ENCODE data around the gene WNT5A. TPM values are rescaled to one million over a fixed set of nuclear protein-coding genes. Genes with fewer than 3 reads are reported as not detected.

Gene WNT5A
- polyA plus RNA-seq, 1 donor from 2014 or later, result 0.59 TPM

- peaks cover 17% of the 10 kb centered on the region for H3K27me3 ChIP-seq (ENCODE audit: insufficient read depth, low read depth, low read length)
- H4K20me1 ChIP-seq (ENCODE audit: insufficient read depth), result no peaks in the 10 kb centered on the region
- H3K9me3 ChIP-seq (ENCODE audit: low read length), result no peaks in the 10 kb centered on the region
- H3K9me2 ChIP-seq (ENCODE audit: insufficient read depth, low read length), result no peaks in the 10 kb centered on the region
- no peak for TF ChIP-seq EZH2 (IDR thresholded peaks at IDR 0.05; ENCODE audit: borderline replicate concordance, insufficient read depth, low read length, poor library complexity, severe bottlenecking)
- TF ChIP-seq REST (IDR thresholded peaks at IDR 0.05; ENCODE audit: borderline replicate concordance), result no peak
- TF ChIP-seq SMC3 (conservative IDR thresholded peaks at IDR 0.05; ENCODE audit: poor library complexity), result no peak
- TF ChIP-seq POLR2AphosphoS5 (IDR thresholded peaks at IDR 0.05), result no peak
- no peak for TF ChIP-seq TAF1 (IDR thresholded peaks at IDR 0.05; ENCODE audit: low read depth)
- no peak for TF ChIP-seq CTCF (IDR thresholded peaks at IDR 0.05; ENCODE audit: poor library complexity, severe bottlenecking)
- TF ChIP-seq RAD21 (conservative IDR thresholded peaks at IDR 0.05), result no peak
- no peak for TF ChIP-seq EP300 (conservative IDR thresholded peaks at IDR 0.05; ENCODE audit: poor library complexity, severe bottlenecking)
- no peak for TF ChIP-seq MXI1 (conservative IDR thresholded peaks at IDR 0.05; ENCODE audit: poor library complexity, severe bottlenecking)
- no peak overlapping the region for H2AFZ ChIP-seq (ENCODE audit: low read depth, low read length)
- no peaks in the 10 kb centered on the region for H3K36me3 ChIP-seq (ENCODE audit: insufficient read depth, low read length)
- H3F3A ChIP-seq (ENCODE audit: insufficient read depth, low read length, poor library complexity, severe bottlenecking), result no peaks in the 10 kb centered on the region
- H3K4me2 ChIP-seq (ENCODE audit: low read length), result no peak overlapping the region
- H3K9ac ChIP-seq (ENCODE audit: low read length), result no peak overlapping the region
- H3K79me2 ChIP-seq (replicated peaks; ENCODE audit: insufficient read depth, low read length), result no peaks in the 10 kb centered on the region
- H3K27ac ChIP-seq (ENCODE audit: low read length), result no peak overlapping the region
- no peak overlapping the region for H3K4me3 ChIP-seq (ENCODE audit: low read length)
These were observed 7.9 kb upstream of the WNT5A start for GRCh38 chr3:55494976-55495375.

- Histone ChIP-seq H3K27ac (ENCODE audit: low read length) (no peak overlapping the region), H2AFZ (ENCODE audit: low read depth, low read length) (no peak overlapping the region), H3K9me2 (ENCODE audit: insufficient read depth, low read length) (no peaks in the 10 kb centered on the region), H3K36me3 (ENCODE audit: insufficient read depth, low read length) (no peaks in the 10 kb centered on the region), H3F3A (ENCODE audit: insufficient read depth, low read length, poor library complexity, severe bottlenecking) (no peaks in the 10 kb centered on the region), H4K20me1 (ENCODE audit: insufficient read depth) (no peaks in the 10 kb centered on the region), H3K9me3 (ENCODE audit: low read length) (no peaks in the 10 kb centered on the region), H3K4me2 (ENCODE audit: low read length) (no peak overlapping the region), H3K4me3 (ENCODE audit: low read length) (no peak overlapping the region), H3K9ac (ENCODE audit: low read length) (no peak overlapping the region), H3K27me3 (ENCODE audit: insufficient read depth, low read depth, low read length) (peaks cover 37% of the 10 kb centered on the region), H3K79me2 (replicated peaks; ENCODE audit: insufficient read depth, low read length) (no peaks in the 10 kb centered on the region)
- no peak for TF ChIP-seq EZH2 (IDR thresholded peaks at IDR 0.05; ENCODE audit: borderline replicate concordance, insufficient read depth, low read length, poor library complexity, severe bottlenecking)
- TF ChIP-seq EP300 (conservative IDR thresholded peaks at IDR 0.05; ENCODE audit: poor library complexity, severe bottlenecking), result no peak
- TF ChIP-seq POLR2AphosphoS5 (IDR thresholded peaks at IDR 0.05), result no peak
- no peak for TF ChIP-seq RAD21 (conservative IDR thresholded peaks at IDR 0.05)
- no peak for TF ChIP-seq SMC3 (conservative IDR thresholded peaks at IDR 0.05; ENCODE audit: poor library complexity)
- no peak for TF ChIP-seq MXI1 (conservative IDR thresholded peaks at IDR 0.05; ENCODE audit: poor library complexity, severe bottlenecking)
- no peak for TF ChIP-seq CTCF (IDR thresholded peaks at IDR 0.05; ENCODE audit: poor library complexity, severe bottlenecking)
- TF ChIP-seq TAF1 (IDR thresholded peaks at IDR 0.05; ENCODE audit: low read depth), result no peak
- no peak for TF ChIP-seq REST (IDR thresholded peaks at IDR 0.05; ENCODE audit: borderline replicate concordance)
These were observed 5.9 kb upstream of the WNT5A start for GRCh38 chr3:55492976-55493375.
